SK-N-SH treated with all-trans-retinoic acid at 6 μM for 48 hours (cell line): Measurements from ENCODE around the gene RCOR1.

Experiments
- ATAC-seq: fragments of 200-7000 bp; cut with Tn5 transposase; 3 replicates; pipeline ENCODE4 v1.9.1; 2020; ENCODE audit warnings: mild to moderate bottlenecking, moderate library complexity
- ARNTL ChIP-seq: fragments of 450-650 bp; formaldehyde crosslinking; IDR thresholded peaks from 2 replicates; pipeline ENCODE4 v1.5.0; 2020; ENCODE audit warnings: low read depth, mild to moderate bottlenecking, moderate library complexity, borderline replicate concordance
- BACH2 ChIP-seq: fragments of 250-450 bp; sonication (Bioruptor Pico); IDR thresholded peaks from 2 replicates; pipeline ENCODE4 v1.9.0; 2021; ENCODE audit warnings: mild to moderate bottlenecking, borderline replicate concordance
- CSDC2 ChIP-seq: fragments of 250-450 bp; sonication (Bioruptor Pico); IDR thresholded peaks from 2 replicates; pipeline ENCODE4 v1.5.0; 2020; ENCODE audit warnings: mild to moderate bottlenecking, moderate library complexity
- ESRRG ChIP-seq: fragments of 250-450 bp; sonication (Bioruptor Pico); IDR thresholded peaks from 2 replicates; pipeline ENCODE4 v1.6.1; 2021; ENCODE audit warnings: mild to moderate bottlenecking
- GLIS3 ChIP-seq: fragments of 250-450 bp; sonication (Bioruptor Pico); IDR thresholded peaks from 2 replicates; pipeline ENCODE4 v1.5.0; 2020; ENCODE audit warnings: mild to moderate bottlenecking, moderate library complexity
- ISL1 ChIP-seq: fragments of 250-450 bp; sonication (Bioruptor Pico); IDR thresholded peaks from 2 replicates; pipeline ENCODE4 v2.1.2; 2022; ENCODE audit warnings: mild to moderate bottlenecking, moderate library complexity
- OSR1 ChIP-seq: fragments of 250-450 bp; sonication (Bioruptor Pico); IDR thresholded peaks from 2 replicates; pipeline ENCODE4 v1.8.0; 2022; ENCODE audit warnings: moderate library complexity, mild to moderate bottlenecking, inconsistent platforms
- PPARA ChIP-seq: fragments of 250-450 bp; sonication (Bioruptor Pico); IDR thresholded peaks from 2 replicates; pipeline ENCODE4 v1.5.0; 2020; ENCODE audit warnings: mild to moderate bottlenecking, borderline replicate concordance
- RARB ChIP-seq: fragments of 250-450 bp; sonication (Bioruptor Pico); IDR thresholded peaks from 2 replicates; pipeline ENCODE4 v1.8.0; 2021; ENCODE audit warnings: mild to moderate bottlenecking, moderate library complexity
- SNAI2 ChIP-seq: fragments of 250-450 bp; sonication (Bioruptor Pico); IDR thresholded peaks from 2 replicates; pipeline ENCODE4 v1.5.0; 2020; ENCODE audit warnings: mild to moderate bottlenecking, moderate library complexity
- TCF4 ChIP-seq: fragments of 250-450 bp; sonication (Bioruptor Pico); IDR thresholded peaks from 2 replicates; pipeline ENCODE4 v1.8.0; 2021; ENCODE audit warnings: mild to moderate bottlenecking, moderate library complexity, borderline replicate concordance
- TOX ChIP-seq: fragments of 250-450 bp; sonication (Bioruptor Pico); IDR thresholded peaks from 2 replicates; pipeline ENCODE4 v1.8.0; 2021; ENCODE audit warnings: mild to moderate bottlenecking, moderate library complexity, borderline replicate concordance
- ZC3H10 ChIP-seq: fragments of 250-450 bp; sonication (Bioruptor Pico); IDR thresholded peaks from 2 replicates; pipeline ENCODE4 v1.5.1; 2021; ENCODE audit warnings: mild to moderate bottlenecking, moderate library complexity
- ZFP30 ChIP-seq: fragments of 450-650 bp; formaldehyde crosslinking; IDR thresholded peaks from 2 replicates; pipeline ENCODE4 v1.5.0; 2022; ENCODE audit warnings: mild to moderate bottlenecking, moderate library complexity
- ZNF565 ChIP-seq: fragments of 450-650 bp; formaldehyde crosslinking; conservative IDR thresholded peaks from 2 replicates; pipeline ENCODE4 v1.5.0; 2020; ENCODE audit warnings: low read depth, mild to moderate bottlenecking, moderate library complexity
- ZNF70 ChIP-seq: fragments of 450-650 bp; formaldehyde crosslinking; IDR thresholded peaks from 2 replicates; pipeline ENCODE4 v1.5.0; 2020; ENCODE audit warnings: mild to moderate bottlenecking, moderate library complexity
- ZNF8 ChIP-seq: fragments of 450-650 bp; formaldehyde crosslinking; IDR thresholded peaks from 2 replicates; pipeline ENCODE4 v1.5.0; 2020; ENCODE audit warnings: mild to moderate bottlenecking, moderate library complexity
- TF ChIP-seq, protein P1 (sequence below): fragments of 250-450 bp; sonication (Bioruptor Pico); IDR thresholded peaks from 2 replicates; pipeline ENCODE4 v1.5.1; 2021; ENCODE audit warnings: mild to moderate bottlenecking, moderate library complexity
- TF ChIP-seq, protein P2 (sequence below): fragments of 250-450 bp; sonication (Bioruptor Pico); IDR thresholded peaks from 2 replicates; pipeline ENCODE4 v1.5.0; 2020; ENCODE audit warnings: mild to moderate bottlenecking, moderate library complexity
- TF ChIP-seq, protein P3 (sequence below): fragments of 250-450 bp; sonication (Bioruptor Pico); IDR thresholded peaks from 2 replicates; pipeline ENCODE4 v1.5.1; 2020; ENCODE audit warnings: low read depth, mild to moderate bottlenecking, moderate library complexity
- TF ChIP-seq, protein P4 (sequence below): fragments of 250-450 bp; sonication (Bioruptor Pico); IDR thresholded peaks from 2 replicates; pipeline ENCODE4 v1.8.0; 2020; ENCODE audit warnings: mild to moderate bottlenecking, moderate library complexity, borderline replicate concordance

Gene RCOR1

DNA sequence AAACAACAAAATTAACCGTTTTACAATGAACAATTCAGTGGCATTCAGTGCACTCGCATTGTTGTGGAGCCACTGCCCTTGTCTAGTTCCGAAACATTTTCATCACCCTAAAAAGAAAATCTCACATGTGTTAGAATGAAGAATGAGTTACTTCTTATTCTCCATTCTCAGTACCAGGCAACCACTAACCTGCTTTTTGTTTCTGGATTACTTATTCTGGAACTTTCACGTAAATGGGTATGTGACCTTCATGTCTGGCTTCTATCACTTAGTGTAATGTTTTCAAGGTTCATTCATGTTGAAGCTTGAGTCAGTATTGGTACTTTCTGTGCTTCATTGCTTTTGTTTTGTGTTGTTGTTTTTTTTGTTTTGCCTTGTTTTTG lies 15.6 kb downstream of the RCOR1 start (continued):
- TF ChIP-seq, protein P1, sequence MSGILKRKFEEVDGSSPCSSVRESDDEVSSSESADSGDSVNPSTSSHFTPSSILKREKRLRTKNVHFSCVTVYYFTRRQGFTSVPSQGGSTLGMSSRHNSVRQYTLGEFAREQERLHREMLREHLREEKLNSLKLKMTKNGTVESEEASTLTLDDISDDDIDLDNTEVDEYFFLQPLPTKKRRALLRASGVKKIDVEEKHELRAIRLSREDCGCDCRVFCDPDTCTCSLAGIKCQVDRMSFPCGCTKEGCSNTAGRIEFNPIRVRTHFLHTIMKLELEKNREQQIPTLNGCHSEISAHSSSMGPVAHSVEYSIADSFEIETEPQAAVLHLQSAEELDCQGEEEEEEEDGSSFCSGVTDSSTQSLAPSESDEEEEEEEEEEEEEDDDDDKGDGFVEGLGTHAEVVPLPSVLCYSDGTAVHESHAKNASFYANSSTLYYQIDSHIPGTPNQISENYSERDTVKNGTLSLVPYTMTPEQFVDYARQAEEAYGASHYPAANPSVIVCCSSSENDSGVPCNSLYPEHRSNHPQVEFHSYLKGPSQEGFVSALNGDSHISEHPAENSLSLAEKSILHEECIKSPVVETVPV: no peak
- TF ChIP-seq ARNTL (CRISPR knock-in tag) (no peak), ZFP30 (CRISPR knock-in tag) (no peak), CSDC2 (CRISPR knock-in tag) (no peak)

DNA sequence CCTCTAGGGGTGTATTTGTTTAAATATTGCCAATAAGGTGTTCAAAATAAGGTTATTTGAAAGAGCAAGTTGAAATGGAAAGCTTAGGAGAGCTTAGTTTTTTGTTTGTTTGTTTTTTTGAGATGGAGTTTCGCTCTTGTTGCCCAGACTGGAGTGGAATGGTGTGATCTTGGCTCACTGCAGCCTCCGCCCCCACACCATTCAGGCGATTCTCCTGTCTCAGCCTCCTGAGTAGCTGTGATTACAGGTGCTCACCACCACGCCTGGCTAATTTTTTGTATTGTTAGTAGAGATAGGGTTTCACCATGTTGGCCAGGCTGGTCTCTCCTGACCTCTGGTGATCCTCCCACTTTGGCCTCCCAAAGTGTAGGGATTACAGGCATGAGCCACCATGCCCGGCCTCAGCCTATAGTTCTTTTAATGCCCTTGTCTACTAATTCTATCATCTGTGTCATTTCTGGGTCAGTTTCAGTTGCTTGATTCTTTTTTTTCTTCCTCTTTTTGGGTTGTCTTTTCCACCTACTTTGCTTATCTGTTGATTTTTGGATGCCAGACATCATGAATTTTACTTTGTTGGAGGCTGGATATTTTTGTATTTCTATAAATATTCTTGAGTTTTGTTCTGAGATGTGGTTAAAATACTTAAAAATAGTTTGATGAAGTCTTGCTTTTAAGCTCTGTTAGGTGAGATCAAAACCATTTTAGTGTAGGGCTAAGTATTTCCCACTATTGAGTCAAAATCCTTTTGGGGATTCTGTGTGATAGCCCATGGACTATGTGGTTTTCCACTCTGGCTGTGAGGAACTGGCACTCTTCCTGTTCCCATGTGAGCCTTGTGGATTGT lies 18.7 kb downstream of the RCOR1 start:
- TF ChIP-seq, protein P2, sequence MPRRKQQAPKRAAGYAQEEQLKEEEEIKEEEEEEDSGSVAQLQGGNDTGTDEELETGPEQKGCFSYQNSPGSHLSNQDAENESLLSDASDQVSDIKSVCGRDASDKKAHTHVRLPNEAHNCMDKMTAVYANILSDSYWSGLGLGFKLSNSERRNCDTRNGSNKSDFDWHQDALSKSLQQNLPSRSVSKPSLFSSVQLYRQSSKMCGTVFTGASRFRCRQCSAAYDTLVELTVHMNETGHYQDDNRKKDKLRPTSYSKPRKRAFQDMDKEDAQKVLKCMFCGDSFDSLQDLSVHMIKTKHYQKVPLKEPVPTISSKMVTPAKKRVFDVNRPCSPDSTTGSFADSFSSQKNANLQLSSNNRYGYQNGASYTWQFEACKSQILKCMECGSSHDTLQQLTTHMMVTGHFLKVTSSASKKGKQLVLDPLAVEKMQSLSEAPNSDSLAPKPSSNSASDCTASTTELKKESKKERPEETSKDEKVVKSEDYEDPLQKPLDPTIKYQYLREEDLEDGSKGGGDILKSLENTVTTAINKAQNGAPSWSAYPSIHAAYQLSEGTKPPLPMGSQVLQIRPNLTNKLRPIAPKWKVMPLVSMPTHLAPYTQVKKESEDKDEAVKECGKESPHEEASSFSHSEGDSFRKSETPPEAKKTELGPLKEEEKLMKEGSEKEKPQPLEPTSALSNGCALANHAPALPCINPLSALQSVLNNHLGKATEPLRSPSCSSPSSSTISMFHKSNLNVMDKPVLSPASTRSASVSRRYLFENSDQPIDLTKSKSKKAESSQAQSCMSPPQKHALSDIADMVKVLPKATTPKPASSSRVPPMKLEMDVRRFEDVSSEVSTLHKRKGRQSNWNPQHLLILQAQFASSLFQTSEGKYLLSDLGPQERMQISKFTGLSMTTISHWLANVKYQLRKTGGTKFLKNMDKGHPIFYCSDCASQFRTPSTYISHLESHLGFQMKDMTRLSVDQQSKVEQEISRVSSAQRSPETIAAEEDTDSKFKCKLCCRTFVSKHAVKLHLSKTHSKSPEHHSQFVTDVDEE (CRISPR knock-in tag): no peak
- TF ChIP-seq PPARA (CRISPR knock-in tag) (no peak), OSR1 (CRISPR knock-in tag) (no peak), ESRRG (CRISPR knock-in tag) (no peak), ISL1 (CRISPR knock-in tag) (no peak), CSDC2 (CRISPR knock-in tag) (no peak), ZC3H10 (CRISPR knock-in tag) (no peak), GLIS3 (CRISPR knock-in tag) (no peak), TOX (CRISPR knock-in tag) (no peak), TCF4 (CRISPR knock-in tag) (no peak)
- TF ChIP-seq, protein P3, sequence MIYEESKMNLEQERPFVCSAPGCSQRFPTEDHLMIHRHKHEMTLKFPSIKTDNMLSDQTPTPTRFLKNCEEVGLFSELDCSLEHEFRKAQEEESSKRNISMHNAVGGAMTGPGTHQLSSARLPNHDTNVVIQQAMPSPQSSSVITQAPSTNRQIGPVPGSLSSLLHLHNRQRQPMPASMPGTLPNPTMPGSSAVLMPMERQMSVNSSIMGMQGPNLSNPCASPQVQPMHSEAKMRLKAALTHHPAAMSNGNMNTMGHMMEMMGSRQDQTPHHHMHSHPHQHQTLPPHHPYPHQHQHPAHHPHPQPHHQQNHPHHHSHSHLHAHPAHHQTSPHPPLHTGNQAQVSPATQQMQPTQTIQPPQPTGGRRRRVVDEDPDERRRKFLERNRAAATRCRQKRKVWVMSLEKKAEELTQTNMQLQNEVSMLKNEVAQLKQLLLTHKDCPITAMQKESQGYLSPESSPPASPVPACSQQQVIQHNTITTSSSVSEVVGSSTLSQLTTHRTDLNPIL: no peak
- TF ChIP-seq, protein P1: no peak
- TF ChIP-seq, protein P4, sequence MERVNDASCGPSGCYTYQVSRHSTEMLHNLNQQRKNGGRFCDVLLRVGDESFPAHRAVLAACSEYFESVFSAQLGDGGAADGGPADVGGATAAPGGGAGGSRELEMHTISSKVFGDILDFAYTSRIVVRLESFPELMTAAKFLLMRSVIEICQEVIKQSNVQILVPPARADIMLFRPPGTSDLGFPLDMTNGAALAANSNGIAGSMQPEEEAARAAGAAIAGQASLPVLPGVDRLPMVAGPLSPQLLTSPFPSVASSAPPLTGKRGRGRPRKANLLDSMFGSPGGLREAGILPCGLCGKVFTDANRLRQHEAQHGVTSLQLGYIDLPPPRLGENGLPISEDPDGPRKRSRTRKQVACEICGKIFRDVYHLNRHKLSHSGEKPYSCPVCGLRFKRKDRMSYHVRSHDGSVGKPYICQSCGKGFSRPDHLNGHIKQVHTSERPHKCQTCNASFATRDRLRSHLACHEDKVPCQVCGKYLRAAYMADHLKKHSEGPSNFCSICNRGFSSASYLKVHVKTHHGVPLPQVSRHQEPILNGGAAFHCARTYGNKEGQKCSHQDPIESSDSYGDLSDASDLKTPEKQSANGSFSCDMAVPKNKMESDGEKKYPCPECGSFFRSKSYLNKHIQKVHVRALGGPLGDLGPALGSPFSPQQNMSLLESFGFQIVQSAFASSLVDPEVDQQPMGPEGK (CRISPR knock-in tag): no peak
- ATAC-seq: no peak

DNA sequence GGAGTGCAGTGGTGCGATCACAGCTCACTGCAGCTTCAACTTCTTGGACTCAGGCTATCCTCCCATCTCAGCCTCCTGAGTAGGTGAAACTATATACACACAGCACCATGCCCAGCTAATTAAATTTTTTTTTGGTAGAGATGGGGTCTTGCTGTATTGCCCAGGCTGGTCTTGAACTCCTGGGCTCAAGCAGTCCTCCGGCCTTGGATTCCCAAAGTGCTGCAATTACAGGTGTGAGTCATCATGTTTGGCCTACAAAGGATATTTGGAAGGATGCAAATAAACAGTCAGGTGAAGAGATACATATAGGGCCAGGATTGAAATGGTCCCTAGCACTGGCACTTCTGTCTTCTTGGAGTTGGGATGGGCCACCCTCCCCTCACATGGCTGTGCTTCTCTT lies 23.9 kb downstream of the RCOR1 start:
- ATAC-seq: no peak
- TF ChIP-seq, protein P2 (CRISPR knock-in tag): no peak
- TF ChIP-seq ISL1 (CRISPR knock-in tag) (no peak), BACH2 (CRISPR knock-in tag) (no peak), TOX (CRISPR knock-in tag) (no peak), CSDC2 (CRISPR knock-in tag) (no peak), OSR1 (CRISPR knock-in tag) (no peak), ZNF565 (CRISPR knock-in tag) (no peak), ARNTL (CRISPR knock-in tag) (no peak), ZNF70 (CRISPR knock-in tag) (no peak), ZC3H10 (CRISPR knock-in tag) (no peak), SNAI2 (CRISPR knock-in tag) (no peak), GLIS3 (CRISPR knock-in tag) (no peak), ZNF8 (CRISPR knock-in tag) (no peak), RARB (CRISPR knock-in tag) (no peak), PPARA (CRISPR knock-in tag) (no peak)
- TF ChIP-seq, protein P1: no peak
- TF ChIP-seq, protein P3: no peak
